Neural cell (in vitro differentiated cells): ENCODE data around the gene MDM1. TPM values are rescaled to one million over a fixed set of nuclear protein-coding genes. Genes with fewer than 3 reads are reported as not detected.

Experiments
- H2AFZ ChIP-seq: fragments of 200-600, 300-800 bp; sonication (generic), shearing (Covaris generic); 2 replicates; pipeline ENCODE4 v1.6.0; 2014; ENCODE audit warnings: low read depth, mild to moderate bottlenecking, antibody characterized with exemption, low read length, moderate library complexity
- H3F3A ChIP-seq: fragments of 200-600 bp; shearing (Covaris generic); 2 replicates; pipeline ENCODE4 v1.6.1; 2016; ENCODE audit warnings: mild to moderate bottlenecking, moderate library complexity, mixed read lengths, antibody characterized with exemption, low read length; ENCODE audit not compliant: insufficient read depth, poor library complexity, severe bottlenecking
- H3K27ac ChIP-seq: fragments of 200-600, 300-800 bp; sonication (generic), shearing (Covaris generic); 2 replicates; pipeline ENCODE4 v1.5.1; 2014; ENCODE audit warnings: mild to moderate bottlenecking, low read length, moderate library complexity
- H3K27me3 ChIP-seq: fragments of 300-800, 200-600 bp; sonication (generic), shearing (Covaris generic); 2 replicates; pipeline ENCODE4 v1.6.0; 2014; ENCODE audit warnings: mild to moderate bottlenecking, low read depth, low read length, moderate library complexity; ENCODE audit not compliant: insufficient read depth
- H3K36me3 ChIP-seq: fragments of 300-800, 200-600 bp; sonication (generic), shearing (Covaris generic); 2 replicates; pipeline ENCODE4 v1.5.1; 2014; ENCODE audit warnings: mild to moderate bottlenecking, antibody characterized with exemption, low read length, moderate library complexity; ENCODE audit not compliant: insufficient read depth
- H3K4me2 ChIP-seq: fragments of 300-800, 200-600 bp; sonication (generic), shearing (Covaris generic); 2 replicates; pipeline ENCODE4 v1.6.0; 2014; ENCODE audit warnings: mild to moderate bottlenecking, low read length
- H3K4me3 ChIP-seq: fragments of 300-800, 200-600 bp; sonication (generic), shearing (Covaris generic); 2 replicates; pipeline ENCODE4 v1.5.1; 2014; ENCODE audit warnings: mild to moderate bottlenecking, low read length, moderate library complexity
- H3K79me2 ChIP-seq: fragments of 200-600 bp; shearing (Covaris generic); replicated peaks from 2 replicates; pipeline ENCODE4 v1.6.0; 2014; ENCODE audit warnings: mild to moderate bottlenecking, low read length, moderate library complexity; ENCODE audit not compliant: insufficient read depth
- H3K9ac ChIP-seq: fragments of 300-800, 200-600 bp; sonication (generic), shearing (Covaris generic); 2 replicates; pipeline ENCODE4 v1.6.1; 2016; ENCODE audit warnings: mild to moderate bottlenecking, low read length, mixed read lengths
- H3K9me2 ChIP-seq: fragments of 200-600 bp; shearing (Covaris generic); 2 replicates; pipeline ENCODE4 v1.6.1; 2016; ENCODE audit warnings: mild to moderate bottlenecking, low read length, mixed read lengths; ENCODE audit not compliant: insufficient read depth
- H3K9me3 ChIP-seq: fragments of 200-600, 300-800 bp; sonication (generic), shearing (Covaris generic); 2 replicates; pipeline ENCODE4 v1.6.1; 2016; ENCODE audit warnings: mild to moderate bottlenecking, mixed run types, low read length, moderate library complexity, mixed read lengths
- H4K20me1 ChIP-seq: fragments of 200-600 bp; shearing (Covaris generic); 2 replicates; pipeline ENCODE4 v1.6.1; 2016; ENCODE audit warnings: mild to moderate bottlenecking, mixed run types; ENCODE audit not compliant: insufficient read depth
- CTCF ChIP-seq: fragments of 450-650 bp; IDR thresholded peaks from 2 replicates; pipeline ENCODE4 v1.5.1; 2014; ENCODE audit warnings: antibody characterized with exemption, mild to moderate bottlenecking, moderate library complexity; ENCODE audit not compliant: poor library complexity, severe bottlenecking
- EP300 ChIP-seq: fragments of 450-650 bp; conservative IDR thresholded peaks from 2 replicates; pipeline ENCODE4 v1.6.1; 2014; ENCODE audit warnings: antibody characterized with exemption, mild to moderate bottlenecking, moderate library complexity; ENCODE audit not compliant: poor library complexity, severe bottlenecking
- EZH2 ChIP-seq: fragments of 200-600, 300-800 bp; shearing (Covaris generic), sonication (generic); IDR thresholded peaks from 2 replicates; pipeline ENCODE4 v1.6.1; 2014; ENCODE audit warnings: antibody characterized with exemption, low read length, borderline replicate concordance, mild to moderate bottlenecking; ENCODE audit not compliant: insufficient read depth, poor library complexity, severe bottlenecking
- MXI1 ChIP-seq: fragments of 450-650 bp; conservative IDR thresholded peaks from 2 replicates; pipeline ENCODE4 v1.6.1; 2014; ENCODE audit warnings: antibody characterized with exemption, mild to moderate bottlenecking; ENCODE audit not compliant: poor library complexity, severe bottlenecking
- POLR2AphosphoS5 ChIP-seq: IDR thresholded peaks from 2 replicates; pipeline ENCODE4 v1.6.1; 2012
- RAD21 ChIP-seq: fragments of 450-650 bp; conservative IDR thresholded peaks from 2 replicates; pipeline ENCODE4 v1.6.1; 2014; ENCODE audit warnings: antibody characterized with exemption, mild to moderate bottlenecking, moderate library complexity
- REST ChIP-seq: IDR thresholded peaks from 2 replicates; pipeline ENCODE4 v1.6.1; 2012; ENCODE audit warnings: borderline replicate concordance
- SMC3 ChIP-seq: fragments of 450-650 bp; conservative IDR thresholded peaks from 2 replicates; pipeline ENCODE4 v1.6.1; 2014; ENCODE audit warnings: antibody characterized with exemption, mild to moderate bottlenecking, moderate library complexity; ENCODE audit not compliant: poor library complexity
- TAF1 ChIP-seq: IDR thresholded peaks from 2 replicates; pipeline ENCODE4 v1.6.1; 2012; ENCODE audit warnings: low read depth
- polyA plus RNA-seq: library from polyadenylated mRNA; depleted of rRNA; stranded (reverse); fragments of >200 nt; gene quantifications from 2 replicates; pipeline ENCODE4 v1.2.3, GENCODE V29; 2014

Gene MDM1
- polyA plus RNA-seq, 1 donor from 2014 or later: 35.5 TPM

GRCh38 chr12:68374307-68374982 lies 42.3 kb upstream of the MDM1 start (continued):
- TF ChIP-seq POLR2AphosphoS5 (no peak), MXI1 (no peak)

- no peak overlapping the region for H3K4me2 ChIP-seq
- no peaks in the 10 kb centered on the region for H3K9me3 ChIP-seq
- no peak overlapping the region for H3K4me3 ChIP-seq
- H2AFZ ChIP-seq: no peak overlapping the region
- no peaks in the 10 kb centered on the region for H3F3A ChIP-seq
- no peaks in the 10 kb centered on the region for H3K36me3 ChIP-seq
- H3K27me3 ChIP-seq: no peaks in the 10 kb centered on the region
- TF ChIP-seq EZH2 (no peak), TAF1 (no peak), REST (no peak), POLR2AphosphoS5 (no peak), CTCF (no peak), MXI1 (no peak), RAD21 (no peak), EP300 (no peak), SMC3 (no peak)
- H3K27ac ChIP-seq: no peak overlapping the region
- no peaks in the 10 kb centered on the region for H3K9me2 ChIP-seq
- H3K9ac ChIP-seq: no peak overlapping the region
- H4K20me1 ChIP-seq: no peaks in the 10 kb centered on the region
- no peaks in the 10 kb centered on the region for H3K79me2 ChIP-seq
Observed at GRCh38 chr12:68370667-68371066, 38.5 kb upstream of the MDM1 start.

- Histone ChIP-seq H3K9ac (no peak overlapping the region), H3F3A (no peaks in the 10 kb centered on the region), H4K20me1 (no peaks in the 10 kb centered on the region), H3K27ac (no peak overlapping the region), H3K79me2 (no peaks in the 10 kb centered on the region), H3K9me3 (no peaks in the 10 kb centered on the region), H3K36me3 (no peaks in the 10 kb centered on the region), H3K9me2 (no peaks in the 10 kb centered on the region), H3K27me3 (no peaks in the 10 kb centered on the region), H2AFZ (no peak overlapping the region), H3K4me3 (no peak overlapping the region), H3K4me2 (no peak overlapping the region)
- TF ChIP-seq SMC3 (no peak), EZH2 (no peak), RAD21 (no peak), POLR2AphosphoS5 (no peak), CTCF (no peak), TAF1 (no peak), EP300 (no peak), REST (no peak), MXI1 (no peak)
Observed at GRCh38 chr12:68370006-68370590, 37.9 kb upstream of the MDM1 start.
